Testis (tissue), 3 donors: ENCODE results near the gene SHROOM3. TPM values are rescaled to one million over a fixed set of nuclear protein-coding genes. Genes with fewer than 3 reads are reported as not detected.

Experiments used
- DNase-seq: peaks from one replicate; pipeline ENCODE4 v3.0.0-alpha.2; 2019
- H3K27ac ChIP-seq, 2 donors: fragments of 200-600 bp; sonication (generic); one replicate each; pipeline ENCODE4 v1.5.1; 2019
- H3K27me3 ChIP-seq: fragments of 200-600 bp; sonication (generic); one replicate; pipeline ENCODE4 v1.5.1; 2019
- H3K36me3 ChIP-seq: fragments of 200-600 bp; sonication (generic); one replicate; pipeline ENCODE4 v1.5.1; 2017; ENCODE audit warnings: low read depth; ENCODE audit errors: missing control alignments
- H3K4me1 ChIP-seq: fragments of 200-600 bp; sonication (generic); one replicate; pipeline ENCODE4 v1.5.1; 2019
- H3K4me3 ChIP-seq, 2 donors: fragments of 200-600 bp; sonication (generic); one replicate each; pipeline ENCODE4 v1.5.1; 2017 to 2019
- H3K9me3 ChIP-seq: fragments of 200-600 bp; sonication (generic); one replicate; pipeline ENCODE4 v1.5.1; 2017
- CTCF ChIP-seq, 3 experiments: fragments of 450-650 bp in 2 of 3; fragments of 200-600 bp in 1 of 3; sonication (generic) in 1 of 3; IDR thresholded peaks; one replicate each; pipeline ENCODE4 v1.5.1; 2016 to 2019; ENCODE audit warnings: antibody characterized with exemption in 3 of 3, mild to moderate bottlenecking in 2 of 3, moderate library complexity in 1 of 3
- POLR2A ChIP-seq: fragments of 450-650 bp; IDR thresholded peaks from one replicate; pipeline ENCODE4 v1.6.1; 2017; ENCODE audit warnings: antibody characterized with exemption, mild to moderate bottlenecking, moderate library complexity
- WGBS, 2 donors: methylation state at CpG; one replicate each; pipeline ENCODE4 v1.1.5; 2018; 5-methylcytosine and 5-hydroxymethylcytosine counted together
- intact Hi-C: fragments of 100-400 bp; cut with DNase I; formaldehyde crosslinking; loops from one replicate; pipeline ENCODE4 v1.15.1; 2023; ENCODE audit warnings: low total_unique reads
- polyA plus RNA-seq: library from polyadenylated mRNA; stranded (reverse); fragments of 350-450 nt; fragmentation: Illumina TruSeq; extraction: RNeasy Lipid Tissue Mini Kit (QIAGEN cat#74804); gene quantifications from one replicate; pipeline ENCODE4 v1.2.3, GENCODE V29; 2014; ENCODE audit warnings: low read depth, low replicate concordance; ENCODE audit not compliant: insufficient read depth
- total RNA-seq, 2 donors: library from RNA; depleted of rRNA; stranded (reverse); fragments of >200 nt; gene quantifications; one replicate each; pipeline ENCODE4 v1.2.3, GENCODE V29; 2016

The SHROOM3 gene
- total and polyA plus RNA-seq, 3 donors from 2014 or later = 3.9 to 7.2 (median 6.4) TPM

DNA sequence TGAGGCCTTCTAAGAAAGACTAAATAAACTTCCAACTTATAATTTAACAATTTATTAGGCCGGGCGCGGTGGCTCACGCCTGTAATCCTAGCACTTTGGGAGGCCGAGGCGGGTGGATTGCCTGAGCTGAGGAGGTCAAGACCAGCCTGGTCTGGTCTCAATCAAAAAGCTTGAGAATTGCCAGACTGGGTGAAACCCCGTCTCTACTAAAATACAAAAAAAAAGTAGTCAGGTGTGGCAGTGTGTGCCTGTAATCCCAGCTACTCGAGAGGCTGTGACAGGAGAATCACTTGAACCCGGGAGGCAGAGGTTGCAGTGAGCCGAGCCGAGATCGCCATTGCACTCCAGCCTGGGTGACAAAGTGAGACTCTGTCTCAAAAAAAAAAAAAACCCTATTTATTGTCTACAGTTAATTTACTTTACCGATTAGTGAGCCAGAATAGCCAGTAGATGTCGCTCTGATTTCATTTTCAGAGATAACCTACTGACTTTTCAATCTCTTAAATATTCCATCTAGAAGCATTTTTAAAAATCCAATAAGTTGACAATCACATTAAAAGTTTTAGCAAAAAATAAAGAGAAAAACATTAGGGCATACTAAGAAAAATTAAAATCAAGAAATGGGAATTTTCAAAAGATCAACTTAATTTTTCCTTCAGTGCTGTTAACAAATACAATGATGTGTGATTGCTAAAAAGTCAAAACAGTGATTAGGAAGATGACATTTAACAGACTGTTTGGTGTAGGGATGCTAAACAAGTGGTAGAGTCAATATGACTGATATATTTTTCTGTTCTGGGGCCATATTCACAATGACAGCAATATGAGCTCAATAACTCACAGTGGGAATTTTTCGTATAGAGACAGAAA, 4.3 kb upstream of the SHROOM3 start:
- no peaks in the 10 kb centered on the region for H3K27me3 ChIP-seq
- TF ChIP-seq CTCF (IDR thresholded peaks at IDR 0.05) (peak in 1 of 3 experiments; percentile 53), POLR2A (no peak)
- no peaks in the 10 kb centered on the region for H3K4me1 ChIP-seq
- no peak overlapping the region for H3K4me3 ChIP-seq
- no peaks in the 10 kb centered on the region for H3K9me3 ChIP-seq
- 59 to 62% methylated on average over 15 of the region's 15 CpGs for WGBS, 2 donors
- no peak for DNase-seq
- H3K36me3 ChIP-seq = no peaks in the 10 kb centered on the region
- no peak overlapping the region for H3K27ac ChIP-seq
- intact Hi-C loops = no loop called here

- 36 to 58% methylated on average over 7 of the region's 7 CpGs for WGBS, 2 donors
- TF ChIP-seq POLR2A = no peak
- TF ChIP-seq CTCF (IDR thresholded peaks at IDR 0.05) = no peak
- no peak overlapping the region for H3K4me3 ChIP-seq
- no peaks in the 10 kb centered on the region for H3K27me3 ChIP-seq
- no peak for DNase-seq
- no peak overlapping the region for H3K27ac ChIP-seq
- H3K4me1 ChIP-seq = no peaks in the 10 kb centered on the region
- no peaks in the 10 kb centered on the region for H3K9me3 ChIP-seq
- intact Hi-C loops = no loop called here
- no peaks in the 10 kb centered on the region for H3K36me3 ChIP-seq
Observed at GRCh38 chr4:76435528-76436319, 695 bp downstream of the SHROOM3 start.

GRCh38 chr4:76439491-76439890, 4.5 kb downstream of the SHROOM3 start:
- H3K27me3 ChIP-seq = no peaks in the 10 kb centered on the region
- no peaks in the 10 kb centered on the region for H3K4me1 ChIP-seq
- no peak for DNase-seq
- TF ChIP-seq CTCF (IDR thresholded peaks at IDR 0.05) (no peak), POLR2A (no peak)
- intact Hi-C loops = no loop called here
- no peaks in the 10 kb centered on the region for H3K9me3 ChIP-seq
- no peak overlapping the region for H3K4me3 ChIP-seq
- no peak overlapping the region for H3K27ac ChIP-seq
- H3K36me3 ChIP-seq = no peaks in the 10 kb centered on the region
- 86 to 95% methylated on average over 2 of the region's 2 CpGs for WGBS, 2 donors

DNA sequence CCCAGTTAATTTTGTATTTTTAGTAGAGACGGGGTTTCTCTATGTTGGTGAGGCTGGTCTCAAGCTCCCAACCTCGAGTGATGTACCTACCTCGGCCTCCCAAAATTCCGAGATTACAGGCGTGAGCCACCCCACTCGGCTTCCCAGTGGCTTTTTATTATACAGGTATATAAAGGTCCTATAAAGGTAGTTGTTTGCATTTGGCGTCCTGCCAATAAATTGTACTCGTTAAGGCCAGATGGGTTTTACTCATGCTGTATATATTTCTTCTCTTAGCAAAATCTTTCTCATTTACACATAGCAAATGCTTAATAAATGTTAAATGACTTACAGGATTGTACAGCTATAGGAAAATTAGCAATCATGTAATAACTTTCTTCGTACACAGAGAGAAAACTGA, 6.9 kb downstream of the SHROOM3 start:
- Histone ChIP-seq H3K27ac (no peak overlapping the region), H3K27me3 (no peaks in the 10 kb centered on the region), H3K4me3 (no peak overlapping the region), H3K36me3 (no peaks in the 10 kb centered on the region), H3K4me1 (no peaks in the 10 kb centered on the region), H3K9me3 (no peaks in the 10 kb centered on the region)
- intact Hi-C loops = no loop called here
- TF ChIP-seq POLR2A (no peak), CTCF (IDR thresholded peaks at IDR 0.05) (no peak)
- no peak for DNase-seq
- 67 to 71% methylated on average over 9 of the region's 9 CpGs for WGBS, 2 donors
